ENCODE measurements around the gene TFDP2.

The TFDP2 gene

DNA sequence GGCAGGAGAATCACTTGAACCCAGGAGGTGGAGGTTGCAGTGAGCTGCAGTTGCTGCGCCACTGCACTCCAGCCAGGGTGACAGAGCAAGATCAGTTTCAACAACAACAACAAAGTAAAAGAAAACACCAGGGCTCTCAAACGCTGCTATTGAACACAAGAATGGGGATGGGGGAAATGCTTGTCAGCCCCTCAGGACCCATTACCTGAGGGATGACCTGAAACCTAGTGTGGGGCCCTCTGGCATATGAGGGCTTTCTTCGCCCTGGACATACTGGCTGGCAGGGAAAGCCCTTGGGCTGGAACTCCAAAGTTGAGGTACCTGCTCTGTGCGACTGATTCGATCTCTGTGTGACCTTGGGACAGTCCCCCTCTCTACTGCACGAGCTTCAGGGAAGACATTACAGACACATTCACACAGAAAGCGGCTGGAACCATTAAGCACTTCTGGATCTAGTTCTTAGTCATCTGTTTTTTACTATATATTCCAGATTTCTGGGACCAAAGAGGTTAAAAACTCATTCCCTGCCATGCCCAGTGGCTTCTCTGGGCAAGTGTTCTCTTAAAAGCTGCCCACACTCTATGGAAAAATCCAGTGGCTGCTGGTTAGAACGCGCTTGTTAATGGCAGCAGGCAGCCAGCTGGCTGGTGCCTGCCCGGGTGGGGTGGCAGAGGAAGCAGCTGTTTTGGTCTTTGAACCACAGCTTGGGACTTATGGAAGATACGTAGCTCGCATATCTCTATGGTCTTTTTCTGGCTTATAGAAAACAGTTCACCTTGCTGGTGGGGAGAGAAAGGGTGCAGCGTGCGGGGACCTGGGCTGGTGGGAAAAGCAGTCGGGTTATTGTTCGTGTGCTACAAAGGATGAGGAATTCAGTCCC is 215.7 kb downstream of the TFDP2 start:
- no peak for TF ChIP-seq ZNF404 (tag by site-specific recombination; IDR thresholded peaks at IDR 0.05)
- TF ChIP-seq ZNF175 (tag by site-specific recombination; IDR thresholded peaks at IDR 0.05) = no peak
- TF ChIP-seq ZNF670 (tag by site-specific recombination; IDR thresholded peaks at IDR 0.05; ENCODE audit: low read depth) = no peak
- no peak for TF ChIP-seq ZNF341 (tag by site-specific recombination; IDR thresholded peaks at IDR 0.05; ENCODE audit: low read depth)
- TF ChIP-seq KLF9 (tag by site-specific recombination; IDR thresholded peaks at IDR 0.05; ENCODE audit: low read depth) = no peak
- H3K27ac ChIP-seq (ENCODE audit: extremely low read depth, low read depth, low read length) = no peak overlapping the region
- no peaks in the 10 kb centered on the region for H3K9me3 ChIP-seq (ENCODE audit: control insufficient read depth, insufficient read depth, low read depth, low read length)
- POLR2A ChIA-PET = no interaction called here
- no peaks in the 10 kb centered on the region for H3K4me1 ChIP-seq (ENCODE audit: control insufficient read depth, insufficient read depth, low read length)
- CTCF ChIA-PET = no interaction called here
- no peaks in the 10 kb centered on the region for H3K36me3 ChIP-seq (ENCODE audit: control insufficient read depth in 2 of 2, insufficient read depth in 1 of 2, low read length in 2 of 2)
- no peak overlapping the region for H3K4me3 ChIP-seq (ENCODE audit: low read depth, low read length)

GRCh38 chr3:141930801-141931200 is 218.5 kb downstream of the TFDP2 start:
- CTCF ChIA-PET = interaction anchor here (0.6 kb wide), 1 partner anchor 195 kb away, joined by 3 read pairs; no protein-coding TSS in a partner anchor
- Histone ChIP-seq H3K4me1 (ENCODE audit: control insufficient read depth, insufficient read depth, low read length) (no peaks in the 10 kb centered on the region), H3K9me3 (ENCODE audit: control insufficient read depth, insufficient read depth, low read depth, low read length) (no peaks in the 10 kb centered on the region), H3K4me3 (ENCODE audit: low read depth, low read length) (no peak overlapping the region), H3K27ac (ENCODE audit: extremely low read depth, low read depth, low read length) (no peak overlapping the region), H3K36me3 (ENCODE audit: control insufficient read depth in 2 of 2, insufficient read depth in 1 of 2, low read length in 2 of 2) (peaks cover 0 to 14% of the 10 kb centered on the region in 2 experiments; a peak in 1 of 3 replicates)
- POLR2A ChIA-PET = no interaction called here
- TF ChIP-seq PRDM4 (tag by site-specific recombination; IDR thresholded peaks at IDR 0.05) (no peak), ZNF274 (IDR thresholded peaks at IDR 0.05; ENCODE audit: low read length) (no peak), ZNF274 (tag by site-specific recombination; IDR thresholded peaks at IDR 0.05; ENCODE audit: borderline replicate concordance) (no peak), ZNF791 (tag by site-specific recombination; IDR thresholded peaks at IDR 0.05) (no peak), ZNF658 (tag by site-specific recombination; IDR thresholded peaks at IDR 0.05) (no peak), ZFP69B (tag by site-specific recombination; IDR thresholded peaks at IDR 0.05) (no peak), SCRT1 (tag by site-specific recombination; IDR thresholded peaks at IDR 0.05; ENCODE audit: borderline replicate concordance) (no peak)
- TF ChIP-seq, protein P1, sequence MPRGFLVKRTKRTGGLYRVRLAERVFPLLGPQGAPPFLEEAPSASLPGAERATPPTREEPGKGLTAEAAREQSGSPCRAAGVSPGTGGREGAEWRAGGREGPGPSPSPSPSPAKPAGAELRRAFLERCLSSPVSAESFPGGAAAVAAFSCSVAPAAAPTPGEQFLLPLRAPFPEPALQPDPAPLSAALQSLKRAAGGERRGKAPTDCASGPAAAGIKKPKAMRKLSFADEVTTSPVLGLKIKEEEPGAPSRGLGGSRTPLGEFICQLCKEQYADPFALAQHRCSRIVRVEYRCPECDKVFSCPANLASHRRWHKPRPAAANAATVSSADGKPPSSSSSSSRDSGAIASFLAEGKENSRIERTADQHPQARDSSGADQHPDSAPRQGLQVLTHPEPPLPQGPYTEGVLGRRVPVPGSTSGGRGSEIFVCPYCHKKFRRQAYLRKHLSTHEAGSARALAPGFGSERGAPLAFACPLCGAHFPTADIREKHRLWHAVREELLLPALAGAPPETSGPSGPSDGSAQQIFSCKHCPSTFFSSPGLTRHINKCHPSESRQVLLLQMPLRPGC (tag by site-specific recombination; IDR thresholded peaks at IDR 0.05) = no peak

- peaks cover 0 to 19% of the 10 kb centered on the region in 2 experiments; a peak in 1 of 3 replicates for H3K36me3 ChIP-seq (ENCODE audit: control insufficient read depth in 2 of 2, insufficient read depth in 1 of 2, low read length in 2 of 2)
- H3K4me3 ChIP-seq (ENCODE audit: low read depth, low read length) = no peak overlapping the region
- ChIA-PET POLR2A (no interaction called here), CTCF (interaction anchor here (0.7 kb wide), 1 partner anchor 726 kb away, joined by 3 read pairs; no protein-coding TSS in a partner anchor)
- H3K27ac ChIP-seq (ENCODE audit: extremely low read depth, low read depth, low read length) = no peak overlapping the region
- no peaks in the 10 kb centered on the region for H3K4me1 ChIP-seq (ENCODE audit: control insufficient read depth, insufficient read depth, low read length)
- no peak for TF ChIP-seq ZNF335 (tag by site-specific recombination; conservative IDR thresholded peaks at IDR 0.05)
- TF ChIP-seq HOXD13 (CRISPR knock-in tag; IDR thresholded peaks at IDR 0.05; ENCODE audit: borderline replicate concordance) = no peak
- no peak for TF ChIP-seq ZNF670 (tag by site-specific recombination; IDR thresholded peaks at IDR 0.05; ENCODE audit: low read depth)
- no peak for TF ChIP-seq ZNF48 (tag by site-specific recombination; IDR thresholded peaks at IDR 0.05)
- TF ChIP-seq ZNF785 (tag by site-specific recombination; IDR thresholded peaks at IDR 0.05) = no peak
- TF ChIP-seq ZNF571 (tag by site-specific recombination; IDR thresholded peaks at IDR 0.05) = no peak
- no peak for TF ChIP-seq KLF1 (tag by site-specific recombination; IDR thresholded peaks at IDR 0.05)
- TF ChIP-seq ZNF350 (tag by site-specific recombination; IDR thresholded peaks at IDR 0.05) = no peak
- no peaks in the 10 kb centered on the region for H3K9me3 ChIP-seq (ENCODE audit: control insufficient read depth, insufficient read depth, low read depth, low read length)
Measured at GRCh38 chr3:141929341-141929995, 219.9 kb downstream of the TFDP2 start.
